Fibroblast of gingiva (primary cell): ENCODE measurements around the gene PITHD1.
"Not testable (repeated sequence)": the region's sequence is repeated elsewhere in the genome, so short reads cannot be mapped to it uniquely, and the experiment has no call there.

Experiments
- DNase-seq: peaks from one replicate; pipeline ENCODE4 v3.0.0-alpha.2; 2011; ENCODE audit warnings: low read depth

Gene PITHD1

GRCh38 chr1:23799255-23799569 is 21.0 kb downstream of the PITHD1 start:
- DNase-seq = no peak

GRCh38 chr1:23799570-23800399 is 21.6 kb downstream of the PITHD1 start:
- DNase-seq = peak; percentile 43

- peak; percentile 94 for DNase-seq
Observed at GRCh38 chr1:23800400-23801337, 22.5 kb downstream of the PITHD1 start, which contains the start of gene GALE. Gene GALE, minus strand, starts transcription at chr1:23800754. Its CDS starts 1,747 bp downstream, at chr1:23799007.

GRCh38 chr1:23801338-23801748 is 23.1 kb downstream of the PITHD1 start:
- no peak for DNase-seq

- no peak for DNase-seq
Observed at GRCh38 chr1:23801876-23802275, 23.7 kb downstream of the PITHD1 start.

GRCh38 chr1:23802809-23803342 is 24.7 kb downstream of the PITHD1 start:
- not testable (repeated sequence) for DNase-seq

GRCh38 chr1:23803674-23804073 is 25.5 kb downstream of the PITHD1 start:
- DNase-seq = no peak

- DNase-seq = no peak
Observed at GRCh38 chr1:23804183-23804835, 26.1 kb downstream of the PITHD1 start.

GRCh38 chr1:23805025-23805424 is 26.8 kb downstream of the PITHD1 start:
- DNase-seq = no peak

GRCh38 chr1:23806280-23806679 is 28.1 kb downstream of the PITHD1 start:
- no peak for DNase-seq

- no peak for DNase-seq
Observed at GRCh38 chr1:23807453-23807852, 29.2 kb downstream of the PITHD1 start.

- DNase-seq = peak; percentile 51
Observed at GRCh38 chr1:23809751-23810171, 31.5 kb downstream of the PITHD1 start.

GRCh38 chr1:23810818-23811540 is 32.8 kb downstream of the PITHD1 start:
- no peak for DNase-seq

GRCh38 chr1:23814016-23814415 is 35.8 kb downstream of the PITHD1 start:
- no peak for DNase-seq

GRCh38 chr1:23816361-23816760 is 38.1 kb downstream of the PITHD1 start:
- no peak for DNase-seq

GRCh38 chr1:23816906-23817305 is 38.7 kb downstream of the PITHD1 start:
- no peak for DNase-seq

GRCh38 chr1:23817633-23818032 is 39.4 kb downstream of the PITHD1 start:
- DNase-seq = no peak

- no peak for DNase-seq
Observed at GRCh38 chr1:23823767-23824166, 45.5 kb downstream of the PITHD1 start.

GRCh38 chr1:23824711-23825075 is 46.5 kb downstream of the PITHD1 start:
- no peak for DNase-seq

- DNase-seq = peak; percentile 88
Observed at GRCh38 chr1:23825076-23825761, 47.0 kb downstream of the PITHD1 start, which contains the start of gene HMGCL. Gene HMGCL, minus strand, starts transcription at chr1:23825429. Its CDS starts 14 bp downstream, at chr1:23825415.
